ENCODE measurements around the gene MB.

MB gene

DNA sequence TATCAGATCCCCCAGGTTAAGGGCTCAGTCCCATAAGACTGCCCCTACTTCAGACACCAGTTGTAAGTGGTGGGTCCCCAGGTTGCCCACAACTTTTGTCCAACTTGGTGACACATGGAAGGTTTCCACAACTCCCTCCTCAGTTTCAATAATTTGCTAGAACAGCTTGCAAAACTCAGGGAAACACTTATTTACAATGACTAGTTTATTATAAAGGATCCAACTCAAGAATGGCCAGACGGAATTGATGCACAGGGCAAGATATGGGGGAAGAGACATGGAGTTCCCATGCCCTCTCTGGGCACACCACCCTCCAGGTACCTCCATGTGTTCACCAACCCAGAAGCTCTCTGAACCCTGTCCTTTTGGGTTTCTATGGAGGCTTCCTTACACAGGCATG lies 36.7 kb upstream of the MB start:
- Histone ChIP-seq H3K27me3 (ENCODE audit: insufficient read depth, poor library complexity, severe bottlenecking) (no peaks in the 10 kb centered on the region), H3K4me1 (ENCODE audit: insufficient read depth, poor library complexity, severe bottlenecking) (peaks cover 5% of the 10 kb centered on the region), H3K27ac (ENCODE audit: poor library complexity, severe bottlenecking) (no peak overlapping the region), H3K36me3 (ENCODE audit: low read depth) (peaks cover 16% of the 10 kb centered on the region), H3K9me3 (ENCODE audit: severe bottlenecking) (no peaks in the 10 kb centered on the region), H3K4me3 (ENCODE audit: severe bottlenecking) (no peak overlapping the region)
- TF ChIP-seq, protein P1, sequence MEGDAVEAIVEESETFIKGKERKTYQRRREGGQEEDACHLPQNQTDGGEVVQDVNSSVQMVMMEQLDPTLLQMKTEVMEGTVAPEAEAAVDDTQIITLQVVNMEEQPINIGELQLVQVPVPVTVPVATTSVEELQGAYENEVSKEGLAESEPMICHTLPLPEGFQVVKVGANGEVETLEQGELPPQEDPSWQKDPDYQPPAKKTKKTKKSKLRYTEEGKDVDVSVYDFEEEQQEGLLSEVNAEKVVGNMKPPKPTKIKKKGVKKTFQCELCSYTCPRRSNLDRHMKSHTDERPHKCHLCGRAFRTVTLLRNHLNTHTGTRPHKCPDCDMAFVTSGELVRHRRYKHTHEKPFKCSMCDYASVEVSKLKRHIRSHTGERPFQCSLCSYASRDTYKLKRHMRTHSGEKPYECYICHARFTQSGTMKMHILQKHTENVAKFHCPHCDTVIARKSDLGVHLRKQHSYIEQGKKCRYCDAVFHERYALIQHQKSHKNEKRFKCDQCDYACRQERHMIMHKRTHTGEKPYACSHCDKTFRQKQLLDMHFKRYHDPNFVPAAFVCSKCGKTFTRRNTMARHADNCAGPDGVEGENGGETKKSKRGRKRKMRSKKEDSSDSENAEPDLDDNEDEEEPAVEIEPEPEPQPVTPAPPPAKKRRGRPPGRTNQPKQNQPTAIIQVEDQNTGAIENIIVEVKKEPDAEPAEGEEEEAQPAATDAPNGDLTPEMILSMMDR (IDR thresholded peaks at IDR 0.05; ENCODE audit: poor library complexity, severe bottlenecking): no peak
- DNase-seq (ENCODE audit: low spot score): no peak
- no peak for ATAC-seq (ENCODE audit: low read depth)

DNA sequence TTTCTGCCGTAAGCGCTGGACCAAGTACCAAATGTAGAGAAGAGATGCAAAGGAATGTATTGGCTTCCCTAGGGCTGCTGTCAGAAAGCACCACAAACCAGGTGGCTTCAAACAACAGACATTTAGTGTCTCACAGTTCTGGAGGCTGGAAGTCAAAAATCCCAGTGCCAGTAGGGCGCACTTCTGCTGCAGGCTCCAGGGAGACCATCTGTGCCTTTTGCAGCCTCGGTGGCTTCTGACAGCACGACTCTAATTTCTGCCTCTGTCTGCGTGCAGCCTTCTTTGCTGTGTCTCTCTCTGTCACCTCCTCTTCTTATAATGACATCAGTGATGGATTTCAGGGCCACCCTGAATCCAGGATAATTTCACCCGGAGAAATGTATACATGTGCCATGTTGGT lies 34.0 kb upstream of the MB start:
- Histone ChIP-seq H3K9me3 (ENCODE audit: severe bottlenecking) (no peaks in the 10 kb centered on the region), H3K36me3 (ENCODE audit: low read depth) (0 out of 2 replicates have a peak, but pooled peaks cover 4% of the 10 kb centered on the region), H3K4me1 (ENCODE audit: insufficient read depth, poor library complexity, severe bottlenecking) (peaks cover 6% of the 10 kb centered on the region), H3K27ac (ENCODE audit: poor library complexity, severe bottlenecking) (no peak overlapping the region), H3K4me3 (ENCODE audit: severe bottlenecking) (no peak overlapping the region), H3K27me3 (ENCODE audit: insufficient read depth, poor library complexity, severe bottlenecking) (no peaks in the 10 kb centered on the region)
- TF ChIP-seq, protein P1 (IDR thresholded peaks at IDR 0.05; ENCODE audit: poor library complexity, severe bottlenecking): no peak
- no peak for ATAC-seq (ENCODE audit: low read depth)
- DNase-seq (ENCODE audit: low spot score): no peak

DNA sequence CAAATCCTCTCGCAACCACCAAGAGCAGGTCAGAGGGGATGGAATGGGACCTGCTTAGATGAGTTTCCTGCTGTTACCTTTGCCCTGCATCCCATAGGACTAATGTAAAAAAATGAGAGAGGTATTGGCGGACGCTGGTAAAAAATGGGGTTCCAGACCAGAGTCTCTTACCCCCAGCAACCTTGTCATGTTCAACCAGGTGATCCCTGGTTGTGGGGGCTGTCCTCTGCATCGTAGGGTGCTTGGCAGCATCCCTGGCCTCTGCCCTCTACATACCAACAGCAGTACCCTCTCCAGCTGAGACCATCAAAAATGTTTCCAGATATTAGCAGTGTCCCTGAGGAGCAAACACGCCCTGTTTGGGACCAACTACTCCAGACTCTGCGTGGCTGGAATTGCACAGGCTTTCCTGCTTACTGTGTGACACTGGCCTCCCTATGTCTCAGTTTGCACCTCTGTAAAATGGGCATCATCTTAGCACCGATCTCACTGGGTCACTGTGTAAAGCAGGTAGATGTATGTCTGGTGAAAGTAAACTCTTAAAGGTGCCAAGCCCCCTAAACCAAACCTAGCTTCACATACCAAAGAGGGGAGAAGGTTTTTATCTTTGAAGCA lies 32.6 kb upstream of the MB start:
- Histone ChIP-seq H3K4me1 (ENCODE audit: insufficient read depth, poor library complexity, severe bottlenecking) (peaks cover 6% of the 10 kb centered on the region), H3K27me3 (ENCODE audit: insufficient read depth, poor library complexity, severe bottlenecking) (no peaks in the 10 kb centered on the region), H3K4me3 (ENCODE audit: severe bottlenecking) (peak overlapping the region; percentile 53), H3K9me3 (ENCODE audit: severe bottlenecking) (no peaks in the 10 kb centered on the region), H3K36me3 (ENCODE audit: low read depth) (0 out of 2 replicates have a peak, but pooled peaks cover 4% of the 10 kb centered on the region), H3K27ac (ENCODE audit: poor library complexity, severe bottlenecking) (no peak overlapping the region)
- ATAC-seq (ENCODE audit: low read depth): no peak
- no peak for DNase-seq (ENCODE audit: low spot score)
- TF ChIP-seq, protein P1 (IDR thresholded peaks at IDR 0.05; ENCODE audit: poor library complexity, severe bottlenecking): no peak

- Histone ChIP-seq H3K36me3 (ENCODE audit: low read depth) (0 out of 2 replicates have a peak, but pooled peaks cover 4% of the 10 kb centered on the region), H3K27ac (ENCODE audit: poor library complexity, severe bottlenecking) (peak overlapping the region; percentile 53), H3K27me3 (ENCODE audit: insufficient read depth, poor library complexity, severe bottlenecking) (no peaks in the 10 kb centered on the region), H3K4me3 (ENCODE audit: severe bottlenecking) (peak overlapping the region; percentile 53), H3K9me3 (ENCODE audit: severe bottlenecking) (no peaks in the 10 kb centered on the region), H3K4me1 (ENCODE audit: insufficient read depth, poor library complexity, severe bottlenecking) (peaks cover 6% of the 10 kb centered on the region)
- TF ChIP-seq, protein P1 (IDR thresholded peaks at IDR 0.05; ENCODE audit: poor library complexity, severe bottlenecking): no peak
- DNase-seq (ENCODE audit: low spot score): no peak
- no peak; the same call in 2 of the 3 replicates for ATAC-seq (ENCODE audit: low read depth)
These were observed 32.0 kb upstream of the MB start for GRCh38 chr22:35649026-35649553.
